BE2C (cell line): ENCODE results near the gene GPAM.

Source experiments
- DNase-seq: peaks from one replicate; pipeline ENCODE4 v3.0.0-alpha.2; 2020
- H3K27me3 ChIP-seq: fragments of 250-450 bp; sonication (Bioruptor Pico); 2 replicates; pipeline ENCODE4 v1.5.1; 2020; ENCODE audit warnings: mild to moderate bottlenecking
- H3K36me3 ChIP-seq: fragments of 250-450 bp; sonication (Bioruptor Pico); 2 replicates; pipeline ENCODE4 v1.5.1; 2020; ENCODE audit warnings: mild to moderate bottlenecking
- H3K4me1 ChIP-seq: fragments of 250-450 bp; sonication (Bioruptor Pico); 2 replicates; pipeline ENCODE4 v1.5.1; 2020
- H3K4me3 ChIP-seq: 2 replicates; pipeline ENCODE4 v1.5.1; 2011; ENCODE audit warnings: low read depth, low read length
- H3K9me3 ChIP-seq: fragments of 250-450 bp; sonication (Bioruptor Pico); 2 replicates; pipeline ENCODE4 v1.5.1; 2020
- TF ChIP-seq, protein P1 (sequence below): IDR thresholded peaks from 2 replicates; pipeline ENCODE4 v1.5.1; 2012; ENCODE audit warnings: mild to moderate bottlenecking, low read depth, low read length

Gene GPAM

DNA sequence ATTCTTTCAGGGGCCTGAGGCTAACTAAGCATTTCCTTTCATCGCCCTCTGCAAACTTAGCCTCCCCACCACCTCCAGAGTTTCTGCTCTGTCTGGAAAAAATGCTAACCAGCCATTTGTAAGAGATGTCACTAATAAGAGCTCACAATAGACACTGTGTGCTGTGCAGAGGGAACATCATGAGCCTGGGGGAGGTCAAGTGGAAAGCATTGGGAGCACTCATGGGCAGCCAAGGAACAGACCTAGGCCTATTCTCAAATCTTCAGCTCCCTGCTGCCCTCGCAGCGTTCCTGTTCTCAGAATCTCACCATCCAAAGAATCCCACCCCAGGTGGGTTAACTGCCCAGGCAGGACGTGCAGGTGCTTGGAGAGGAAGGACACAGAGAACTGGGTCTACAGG lies 27.1 kb upstream of the GPAM start:
- no peaks in the 10 kb centered on the region for H3K9me3 ChIP-seq
- no peaks in the 10 kb centered on the region for H3K27me3 ChIP-seq
- peaks cover 28% of the 10 kb centered on the region for H3K4me1 ChIP-seq
- no peak for DNase-seq
- H3K36me3 ChIP-seq = peaks cover 26% of the 10 kb centered on the region
- TF ChIP-seq, protein P1, sequence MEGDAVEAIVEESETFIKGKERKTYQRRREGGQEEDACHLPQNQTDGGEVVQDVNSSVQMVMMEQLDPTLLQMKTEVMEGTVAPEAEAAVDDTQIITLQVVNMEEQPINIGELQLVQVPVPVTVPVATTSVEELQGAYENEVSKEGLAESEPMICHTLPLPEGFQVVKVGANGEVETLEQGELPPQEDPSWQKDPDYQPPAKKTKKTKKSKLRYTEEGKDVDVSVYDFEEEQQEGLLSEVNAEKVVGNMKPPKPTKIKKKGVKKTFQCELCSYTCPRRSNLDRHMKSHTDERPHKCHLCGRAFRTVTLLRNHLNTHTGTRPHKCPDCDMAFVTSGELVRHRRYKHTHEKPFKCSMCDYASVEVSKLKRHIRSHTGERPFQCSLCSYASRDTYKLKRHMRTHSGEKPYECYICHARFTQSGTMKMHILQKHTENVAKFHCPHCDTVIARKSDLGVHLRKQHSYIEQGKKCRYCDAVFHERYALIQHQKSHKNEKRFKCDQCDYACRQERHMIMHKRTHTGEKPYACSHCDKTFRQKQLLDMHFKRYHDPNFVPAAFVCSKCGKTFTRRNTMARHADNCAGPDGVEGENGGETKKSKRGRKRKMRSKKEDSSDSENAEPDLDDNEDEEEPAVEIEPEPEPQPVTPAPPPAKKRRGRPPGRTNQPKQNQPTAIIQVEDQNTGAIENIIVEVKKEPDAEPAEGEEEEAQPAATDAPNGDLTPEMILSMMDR = no peak
- H3K4me3 ChIP-seq = no peak overlapping the region

DNA sequence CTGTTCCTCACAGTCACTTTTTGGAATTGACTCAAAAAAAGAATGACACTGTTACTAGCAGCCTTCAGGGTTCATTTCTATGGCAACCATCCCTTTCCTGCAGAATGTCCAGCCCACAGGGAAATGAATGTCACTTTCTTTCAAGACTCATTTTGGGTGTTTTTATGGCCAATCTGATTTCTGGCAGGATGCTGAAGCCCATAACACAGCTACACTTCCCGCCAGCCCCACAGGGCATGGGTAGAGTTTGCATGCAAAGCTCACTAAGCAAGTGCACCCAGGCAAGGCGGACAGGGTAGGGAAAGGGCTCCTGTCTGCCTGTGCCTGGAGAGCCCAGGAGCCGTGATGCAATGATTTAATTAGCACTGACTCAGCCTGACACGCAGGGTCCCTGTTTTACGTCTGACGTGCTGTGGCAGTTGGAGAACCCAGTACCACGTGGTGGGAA lies 26.1 kb upstream of the GPAM start:
- peak; percentile 91 for DNase-seq
- no peaks in the 10 kb centered on the region for H3K9me3 ChIP-seq
- peaks cover 26% of the 10 kb centered on the region for H3K4me1 ChIP-seq
- H3K4me3 ChIP-seq = peak overlapping the region; percentile 50
- peaks cover 26% of the 10 kb centered on the region for H3K36me3 ChIP-seq
- TF ChIP-seq, protein P1 = 0 out of 2 replicates have a peak, but pooled peaks have one; percentile 3
- H3K27me3 ChIP-seq = no peaks in the 10 kb centered on the region

DNA sequence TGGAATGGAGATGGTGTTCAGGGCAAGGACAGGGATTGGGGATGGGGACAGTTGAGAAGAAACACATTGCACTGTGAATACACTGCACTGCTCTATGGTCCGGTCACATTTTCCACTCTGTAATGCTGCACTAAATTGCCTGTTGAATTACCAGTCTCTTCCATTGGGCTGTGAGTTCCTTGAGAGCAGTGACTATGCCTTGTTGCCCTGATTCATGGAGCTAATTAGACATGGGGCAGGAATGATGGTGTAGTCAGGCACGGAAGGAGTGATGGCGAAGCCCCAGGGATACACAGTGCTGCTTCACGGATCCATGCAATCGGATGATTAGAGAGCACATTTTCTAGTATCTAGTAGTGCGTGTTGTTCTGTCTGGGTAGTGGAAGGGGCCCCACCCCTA lies 25.4 kb upstream of the GPAM start:
- H3K9me3 ChIP-seq = no peaks in the 10 kb centered on the region
- peaks cover 26% of the 10 kb centered on the region for H3K36me3 ChIP-seq
- peak overlapping the region; percentile 50 for H3K4me3 ChIP-seq
- H3K27me3 ChIP-seq = no peaks in the 10 kb centered on the region
- peaks cover 26% of the 10 kb centered on the region for H3K4me1 ChIP-seq
- no peak for DNase-seq
- TF ChIP-seq, protein P1 = no peak

DNA sequence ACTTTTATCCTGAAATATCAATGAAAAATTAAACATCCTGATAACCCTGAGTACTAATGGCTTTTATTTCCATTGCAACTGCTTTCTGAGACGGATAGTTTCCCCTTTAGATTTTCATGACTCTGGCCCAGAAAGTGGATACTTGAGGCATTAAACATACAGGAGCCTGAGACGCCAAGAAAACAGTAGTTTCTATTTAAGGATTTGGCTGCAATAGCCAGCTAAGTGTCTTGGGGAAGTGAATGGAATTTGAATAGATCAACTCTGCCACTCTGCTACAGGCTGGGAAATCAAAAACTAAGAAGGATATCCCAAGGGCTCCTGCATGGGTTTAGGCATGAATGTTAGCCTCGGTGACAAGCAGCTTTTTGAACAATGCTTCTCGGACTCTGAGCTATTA lies 24.7 kb upstream of the GPAM start:
- H3K27me3 ChIP-seq = no peaks in the 10 kb centered on the region
- peaks cover 26% of the 10 kb centered on the region for H3K36me3 ChIP-seq
- peak overlapping the region; percentile 50 for H3K4me3 ChIP-seq
- TF ChIP-seq, protein P1 = no peak
- H3K4me1 ChIP-seq = peaks cover 26% of the 10 kb centered on the region
- no peak for DNase-seq
- H3K9me3 ChIP-seq = no peaks in the 10 kb centered on the region

DNA sequence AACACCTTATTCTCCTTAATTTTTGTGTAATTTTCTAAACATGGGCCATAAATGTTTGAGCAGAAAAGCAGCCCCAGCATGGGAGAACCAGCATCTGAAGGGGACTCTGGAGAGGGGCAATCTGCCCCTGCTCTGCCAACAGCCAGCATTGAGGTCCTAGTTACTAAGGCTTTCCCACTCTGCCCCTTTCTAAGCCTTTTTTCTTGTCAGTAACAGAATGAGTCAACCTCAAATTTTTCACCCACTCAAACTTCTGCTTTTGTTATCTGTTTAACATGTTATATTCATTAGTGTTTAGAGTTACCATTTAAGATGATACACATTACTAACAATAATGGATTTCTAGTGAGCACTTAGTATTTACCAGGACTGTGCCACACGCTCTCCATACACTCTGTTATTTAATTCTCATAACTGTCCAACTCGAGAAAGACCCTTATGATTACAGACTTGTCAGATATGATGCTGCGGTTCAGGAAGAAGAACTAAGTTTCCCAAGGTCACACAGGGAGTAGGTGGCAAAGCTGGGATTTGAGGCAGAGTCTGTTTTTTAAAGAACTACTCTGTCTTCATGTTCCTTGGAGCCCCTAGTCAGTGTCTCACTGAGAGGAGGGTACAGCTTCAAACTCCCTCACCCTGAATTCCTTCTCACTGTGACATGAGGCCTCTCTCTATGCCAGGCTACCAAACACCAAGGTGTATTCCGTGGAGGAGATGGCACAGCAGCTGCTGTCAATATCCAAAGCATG lies 19.9 kb upstream of the GPAM start:
- H3K36me3 ChIP-seq = peaks cover 22% of the 10 kb centered on the region
- H3K27me3 ChIP-seq = no peaks in the 10 kb centered on the region
- peaks cover 16% of the 10 kb centered on the region for H3K4me1 ChIP-seq
- H3K9me3 ChIP-seq = no peaks in the 10 kb centered on the region
- TF ChIP-seq, protein P1 = no peak
- H3K4me3 ChIP-seq = no peak overlapping the region
- no peak for DNase-seq

DNA sequence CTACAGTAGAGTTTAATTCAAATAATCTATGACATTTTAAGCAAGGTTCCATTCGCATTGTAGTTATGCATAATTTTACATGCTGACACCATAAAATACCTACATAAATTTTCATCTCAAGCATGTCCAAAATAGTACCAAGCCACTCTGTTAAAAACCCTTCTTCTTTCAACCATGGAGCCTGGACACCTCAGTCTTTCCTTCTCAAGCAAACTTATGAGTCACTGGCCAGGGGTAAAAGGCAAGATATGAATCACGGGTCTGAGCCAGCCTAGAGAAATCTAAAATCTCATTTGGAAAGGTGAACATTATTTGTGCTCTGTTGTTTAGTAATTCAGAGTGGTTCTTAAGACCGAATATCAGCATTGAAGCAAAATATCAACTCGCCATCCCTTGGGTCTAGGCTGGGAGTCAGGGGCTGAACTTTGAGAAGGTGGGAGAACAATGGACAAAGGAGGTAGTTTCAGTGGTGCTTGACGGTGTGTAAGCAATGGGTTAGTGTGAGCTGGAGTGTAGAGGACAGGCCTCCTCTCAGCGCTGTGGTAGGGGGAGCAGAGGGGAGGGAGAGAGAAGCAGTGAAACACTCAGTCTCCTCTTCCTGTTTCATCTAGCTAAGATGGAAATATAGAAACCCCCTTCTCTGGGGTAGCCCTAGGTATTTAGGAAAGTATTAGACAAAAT lies 19.1 kb upstream of the GPAM start:
- Histone ChIP-seq H3K4me1 (peaks cover 8% of the 10 kb centered on the region), H3K9me3 (no peaks in the 10 kb centered on the region), H3K27me3 (no peaks in the 10 kb centered on the region), H3K36me3 (peaks cover 27% of the 10 kb centered on the region), H3K4me3 (no peak overlapping the region)
- TF ChIP-seq, protein P1 = no peak
- no peak for DNase-seq
